Right lobe of liver (tissue), 4 donors: ENCODE measurements around the gene STRBP.

ENCODE experiments used
- POLR2A ChIP-seq: fragments of 450-650 bp; IDR thresholded peaks from one replicate; pipeline ENCODE4 v1.6.1; 2017; ENCODE audit warnings: antibody characterized with exemption, mild to moderate bottlenecking
- TF ChIP-seq, protein P1 (sequence below), 4 donors: fragments of 200-600 bp in 3 of 4; fragments of 450-650 bp in 1 of 4; IDR thresholded peaks; one replicate each; pipeline versions ENCODE4 v1.5.1 to v1.8.0; 2016 to 2022; ENCODE audit warnings: antibody characterized with exemption in 4 of 4, mild to moderate bottlenecking in 2 of 4
- donor health status: DM: no; HTN: no; CAD: no.
- donor health status: DM: no; HTN: no; CAD: no.
- donor health status: DM: no; HTN: yes; CAD: no.

DNA sequence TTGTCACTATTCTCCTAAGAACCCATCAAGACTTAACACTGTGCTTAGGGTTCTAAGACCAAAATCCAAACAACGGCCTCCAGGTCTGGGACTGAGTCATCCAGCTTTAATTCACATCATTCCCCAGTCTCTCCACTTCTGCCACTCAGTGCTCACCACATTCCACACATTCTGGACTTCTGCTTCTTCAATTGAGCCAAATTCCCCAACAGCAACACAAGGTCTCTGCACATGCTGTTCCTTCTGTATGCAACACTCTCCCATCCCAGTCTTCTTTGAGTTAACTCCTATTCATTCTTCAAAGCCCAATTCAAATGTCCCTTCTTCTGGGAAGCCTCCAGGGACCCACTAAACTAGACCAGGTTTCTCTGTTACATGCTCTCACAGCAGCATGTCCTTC is 137.1 kb downstream of the STRBP start:
- TF ChIP-seq, protein P1, sequence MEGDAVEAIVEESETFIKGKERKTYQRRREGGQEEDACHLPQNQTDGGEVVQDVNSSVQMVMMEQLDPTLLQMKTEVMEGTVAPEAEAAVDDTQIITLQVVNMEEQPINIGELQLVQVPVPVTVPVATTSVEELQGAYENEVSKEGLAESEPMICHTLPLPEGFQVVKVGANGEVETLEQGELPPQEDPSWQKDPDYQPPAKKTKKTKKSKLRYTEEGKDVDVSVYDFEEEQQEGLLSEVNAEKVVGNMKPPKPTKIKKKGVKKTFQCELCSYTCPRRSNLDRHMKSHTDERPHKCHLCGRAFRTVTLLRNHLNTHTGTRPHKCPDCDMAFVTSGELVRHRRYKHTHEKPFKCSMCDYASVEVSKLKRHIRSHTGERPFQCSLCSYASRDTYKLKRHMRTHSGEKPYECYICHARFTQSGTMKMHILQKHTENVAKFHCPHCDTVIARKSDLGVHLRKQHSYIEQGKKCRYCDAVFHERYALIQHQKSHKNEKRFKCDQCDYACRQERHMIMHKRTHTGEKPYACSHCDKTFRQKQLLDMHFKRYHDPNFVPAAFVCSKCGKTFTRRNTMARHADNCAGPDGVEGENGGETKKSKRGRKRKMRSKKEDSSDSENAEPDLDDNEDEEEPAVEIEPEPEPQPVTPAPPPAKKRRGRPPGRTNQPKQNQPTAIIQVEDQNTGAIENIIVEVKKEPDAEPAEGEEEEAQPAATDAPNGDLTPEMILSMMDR (IDR thresholded peaks at IDR 0.05), result no peak
- no peak for TF ChIP-seq POLR2A
